H54 (cell line): Measurements from ENCODE around the gene ATP5F1B.
A peak's percentile ranks its signal among the peaks of the same experiment; 100 is the strongest.

ENCODE experiments used
- DNase-seq: peaks from one replicate; pipeline ENCODE4 v3.0.0; 2011; ENCODE audit warnings: low spot score, mixed read lengths; ENCODE audit not compliant: insufficient read length
- FAIRE-seq: peaks from 3 replicates; lab custom pipeline; 2011; peaks lifted over from hg19 to GRCh38; lab: Jason Lieb, UNC
- POLR2A ChIP-seq: IDR thresholded peaks from 2 replicates; pipeline ENCODE4 v1.6.1; 2011; ENCODE audit warnings: low read depth, mild to moderate bottlenecking, low read length

Gene ATP5F1B

DNA sequence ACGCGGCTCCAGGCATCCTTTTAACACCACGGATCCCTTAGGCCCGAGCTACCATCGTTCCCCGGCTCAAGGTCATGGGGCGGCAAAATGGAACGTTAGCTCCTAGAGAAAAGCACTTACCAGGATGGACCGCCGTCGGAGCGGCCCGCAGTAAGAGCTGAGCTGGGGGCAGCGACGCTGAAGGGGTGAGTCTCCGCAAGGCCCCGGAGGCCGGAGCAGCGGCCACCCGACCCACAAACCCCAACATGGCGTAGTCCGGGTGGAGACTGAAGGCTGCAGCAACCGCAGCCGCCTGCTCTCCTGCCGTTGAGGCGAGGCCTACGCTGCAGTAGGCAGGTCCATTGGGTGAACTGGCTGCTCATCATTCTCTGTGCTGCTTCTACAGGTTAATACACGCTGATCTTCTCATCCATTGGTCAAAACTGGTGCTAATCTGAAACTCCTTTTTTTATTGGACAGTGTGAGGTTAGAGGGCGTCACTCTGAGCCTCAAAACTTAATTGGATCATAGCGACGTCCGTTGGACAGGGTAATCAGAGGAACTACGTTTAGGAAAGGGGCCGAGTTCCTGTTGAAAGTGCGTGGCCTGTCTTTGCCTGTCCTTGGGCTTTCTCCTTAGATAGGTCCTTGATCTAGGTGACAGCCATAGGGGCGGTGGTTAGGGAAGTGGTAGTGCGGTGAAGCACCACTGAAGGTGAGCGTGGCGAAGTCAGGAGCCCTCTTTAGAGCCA is at the start of gene ATP5F1B:
Gene ATP5F1B, minus strand, starts transcription at position 268 of the 730 bp plus-strand sequence. Its CDS starts 21 bp downstream, at position 247.
- FAIRE-seq = peak; percentile 95
- peak; percentile 98 for TF ChIP-seq POLR2A
- DNase-seq = peak; percentile 95

DNA sequence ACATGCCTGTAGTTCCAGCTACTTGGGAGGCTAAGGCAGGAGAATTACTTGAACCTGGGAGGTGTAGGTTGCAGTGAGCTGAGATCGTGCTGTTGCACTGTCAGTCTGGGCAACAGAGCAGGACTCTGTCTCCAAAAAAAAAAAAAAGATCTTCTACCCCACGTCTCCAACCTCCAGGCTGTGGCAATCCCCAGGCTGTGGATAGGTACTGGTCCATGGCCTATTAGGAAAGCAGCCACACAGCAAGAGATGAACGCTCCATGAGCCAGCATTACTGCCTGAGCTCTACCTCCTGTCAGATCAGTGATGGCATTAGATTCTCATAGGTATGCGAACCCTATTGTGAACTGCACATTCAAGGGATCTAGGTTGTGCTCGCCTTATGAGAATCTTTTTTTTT is 48.4 kb upstream of the ATP5F1B start:
- TF ChIP-seq POLR2A = no peak
- no peak for DNase-seq
- no peak for FAIRE-seq

DNA sequence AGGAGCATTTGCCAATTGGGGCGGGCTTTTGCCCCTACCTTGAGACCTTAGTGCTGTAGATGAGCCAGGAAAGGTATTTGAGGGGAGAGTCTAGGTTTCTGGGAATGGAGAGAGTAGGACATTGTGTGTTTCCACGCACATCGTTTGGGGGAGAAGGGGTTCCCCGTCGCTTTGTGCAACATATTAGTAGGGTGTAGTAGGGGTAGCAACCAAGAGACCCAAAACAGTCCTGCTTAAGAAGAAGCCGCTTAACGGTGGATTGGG is 43.0 kb upstream of the ATP5F1B start:
- FAIRE-seq (no peak), DNase-seq (no peak)
- TF ChIP-seq POLR2A = no peak

DNA sequence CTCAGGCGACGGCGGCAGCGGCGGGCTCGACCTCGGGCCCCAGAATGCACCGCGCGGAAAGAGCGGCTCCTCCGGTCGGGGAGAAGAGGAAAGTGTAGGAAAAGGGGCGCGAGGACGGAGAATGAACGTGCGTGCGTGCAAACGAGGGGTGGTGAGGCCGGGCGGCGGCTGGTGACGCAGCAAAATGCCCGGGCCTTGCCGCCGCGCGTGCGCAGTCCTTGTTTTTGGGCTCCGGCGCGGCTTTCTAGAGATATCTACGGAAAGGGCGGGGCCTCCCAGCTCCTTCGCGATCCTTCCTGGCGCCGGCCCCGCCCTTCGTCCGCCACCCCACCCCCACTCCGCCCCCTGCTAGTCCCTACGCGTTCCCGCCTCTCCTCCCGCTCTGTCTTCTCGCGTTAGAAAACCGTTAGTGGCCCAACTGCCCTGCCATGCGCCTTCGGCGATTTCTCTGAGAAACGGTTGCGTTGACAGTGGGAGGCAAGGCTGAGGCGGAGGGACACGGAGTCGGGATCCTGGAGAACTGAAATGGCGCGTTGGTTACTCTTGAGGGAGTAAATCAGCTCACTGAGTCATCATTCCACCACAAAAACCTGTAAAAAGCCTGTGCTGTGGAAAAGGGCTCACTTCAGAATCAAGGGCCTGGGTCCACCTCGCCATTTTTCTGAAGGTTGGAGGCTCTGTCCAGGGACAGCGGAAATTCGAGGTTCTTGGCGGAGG is 42.5 kb upstream of the ATP5F1B start, which contains the start of gene PTGES3:
Gene PTGES3, minus strand, starts transcription at position 156 of the 717 bp plus-strand sequence. CDS start 285 bp downstream, outside the sequence.
- FAIRE-seq (peak; percentile 61), DNase-seq (peak; percentile 91)
- peak; percentile 83 for TF ChIP-seq POLR2A

DNA sequence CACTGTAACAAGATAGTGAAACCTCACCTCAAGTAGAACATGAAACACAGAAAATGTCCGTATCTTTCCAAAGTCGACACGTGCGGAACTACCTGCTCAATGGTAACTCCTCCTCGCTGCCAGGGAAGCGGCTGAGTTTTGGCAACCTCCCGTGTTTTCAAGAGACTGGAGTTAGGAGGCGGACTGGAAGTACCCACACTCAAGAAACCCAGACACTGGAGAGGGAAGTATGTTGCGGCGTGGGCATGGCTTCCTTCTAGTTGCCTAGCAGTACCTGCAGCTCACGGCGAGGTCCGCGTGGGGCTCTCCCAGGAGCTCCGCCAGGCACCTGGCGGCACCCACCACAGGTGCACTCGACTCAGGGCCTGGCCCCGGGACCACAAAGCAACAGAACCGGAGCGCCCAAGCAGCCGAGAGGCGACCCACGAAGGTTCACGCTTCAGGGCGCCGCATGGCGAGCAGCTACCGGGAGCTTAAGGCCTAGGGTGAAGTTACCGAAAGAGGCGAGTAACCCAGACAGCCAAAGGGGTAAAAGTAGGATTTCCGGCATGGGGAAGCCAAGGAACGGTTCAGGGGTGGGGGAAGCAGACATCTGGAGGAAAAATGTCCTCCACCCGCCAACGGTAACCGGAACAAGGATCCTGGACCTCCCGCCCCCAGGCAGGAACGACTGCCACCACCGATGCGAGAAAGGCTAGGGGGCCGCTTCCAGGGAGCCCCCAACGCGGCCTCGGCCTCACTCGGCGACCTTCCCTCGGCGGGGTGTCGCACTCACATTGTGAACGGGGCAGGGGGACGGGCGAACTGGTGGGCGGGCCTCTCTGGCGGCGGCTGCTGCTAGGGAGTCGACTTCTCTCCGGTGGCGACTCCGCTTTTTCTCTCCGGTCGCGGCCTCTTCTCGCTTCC is 41.7 kb upstream of the ATP5F1B start:
- DNase-seq (no peak), FAIRE-seq (no peak)
- TF ChIP-seq POLR2A = peak; percentile 13; the same call in 1 of the 2 replicates

DNA sequence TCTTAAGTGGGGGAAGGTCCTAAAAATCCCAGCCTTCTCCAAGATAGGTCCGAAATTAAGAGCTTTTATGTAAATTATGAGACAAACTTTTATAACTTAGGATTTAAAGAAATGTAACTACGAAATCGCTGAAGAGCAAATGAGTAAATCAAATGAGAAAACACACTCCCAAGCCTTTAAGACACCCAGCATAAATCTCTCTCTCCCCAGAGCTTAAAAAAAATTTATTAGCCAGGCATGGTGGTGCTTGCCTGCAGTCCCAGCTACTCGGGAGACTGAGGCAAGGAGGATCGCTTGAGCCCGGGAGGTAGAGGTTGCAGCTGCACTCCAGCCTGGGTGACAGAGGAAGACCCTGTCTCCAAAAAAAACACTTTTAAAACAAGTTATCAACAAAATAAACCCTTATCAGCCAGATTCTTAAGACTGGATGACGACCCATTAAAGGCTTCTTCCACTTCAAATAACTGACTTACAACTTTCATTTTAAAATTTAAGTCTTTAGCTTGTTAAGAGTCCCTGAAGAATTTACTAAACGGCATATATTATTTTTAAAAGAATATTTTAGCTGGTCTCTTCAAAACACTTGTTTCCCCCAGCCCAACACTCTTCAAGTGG is 39.1 kb upstream of the ATP5F1B start:
- no peak for TF ChIP-seq POLR2A
- FAIRE-seq (no peak), DNase-seq (no peak)

DNA sequence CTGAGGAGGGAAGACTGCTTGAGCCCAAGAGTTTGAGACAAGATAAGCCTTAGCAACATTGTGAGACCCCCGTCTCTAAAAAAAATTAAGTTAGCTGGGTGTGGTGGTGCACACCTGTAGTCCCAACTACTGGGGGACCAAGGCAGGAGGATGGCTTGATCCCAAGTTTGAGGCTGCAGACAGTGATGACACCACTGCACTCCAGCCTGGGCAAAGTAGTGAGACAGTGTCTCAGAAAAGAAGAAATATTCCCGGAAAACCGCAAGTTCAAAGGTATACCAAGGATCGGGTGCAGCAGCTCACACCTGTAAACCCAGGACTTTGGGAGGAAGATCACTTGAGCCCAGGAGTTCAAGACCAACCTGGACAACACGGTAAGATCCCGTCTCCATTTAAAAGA is 36.5 kb upstream of the ATP5F1B start:
- FAIRE-seq (no peak), DNase-seq (no peak)
- no peak for TF ChIP-seq POLR2A

DNA sequence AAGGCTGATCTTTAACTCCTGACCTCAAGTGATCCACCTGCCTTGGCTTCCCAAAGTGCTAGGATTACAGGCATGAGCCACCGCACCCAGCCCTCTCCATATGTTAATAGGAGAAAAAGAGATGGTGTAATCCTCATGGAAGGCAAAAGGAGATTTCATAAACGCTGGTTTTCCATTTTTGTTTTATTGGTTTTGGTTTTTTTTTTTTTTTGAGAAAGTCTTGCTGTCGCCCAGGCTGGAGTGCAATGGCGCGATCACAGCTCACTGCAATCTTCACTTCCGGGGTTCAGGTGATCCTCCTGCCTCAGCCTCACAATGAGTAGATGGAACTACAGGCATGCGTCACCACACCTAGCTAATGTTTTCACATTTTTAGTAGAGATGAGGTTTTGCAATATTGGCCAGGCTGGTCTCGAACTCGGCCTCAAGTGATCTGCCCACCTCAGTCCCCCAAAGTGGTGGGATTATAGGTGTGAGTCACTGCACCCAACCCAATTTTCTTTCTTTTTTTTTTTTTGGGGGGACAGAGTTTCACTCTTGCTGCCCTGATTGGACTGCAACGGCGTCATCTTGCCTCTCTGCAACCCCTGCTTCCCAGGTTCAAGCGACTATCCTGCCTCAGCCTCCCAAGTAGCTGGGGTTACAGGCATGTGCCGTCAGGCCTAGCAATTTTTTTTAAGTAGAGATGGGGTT is 34.2 kb upstream of the ATP5F1B start:
- TF ChIP-seq POLR2A = no peak
- DNase-seq (no peak), FAIRE-seq (no peak)

DNA sequence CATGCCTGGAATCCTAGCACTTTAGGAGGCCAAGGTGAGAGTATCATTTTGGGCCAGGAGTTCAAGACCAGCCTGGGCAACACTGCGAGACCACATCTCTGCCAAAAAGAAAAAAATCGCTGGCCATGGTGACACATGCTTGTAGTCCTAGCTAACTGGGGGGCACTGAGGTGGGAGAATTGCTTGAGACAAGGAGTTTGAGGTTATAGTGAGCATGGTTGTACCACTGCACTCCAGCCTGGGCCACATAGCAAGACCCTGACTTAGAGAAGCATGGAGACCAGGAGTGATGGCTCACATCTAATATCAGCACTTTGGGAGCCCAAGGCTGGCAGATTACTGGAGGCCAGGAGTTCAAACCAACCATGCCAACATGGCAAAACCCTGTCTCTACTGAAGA is 33.1 kb upstream of the ATP5F1B start:
- TF ChIP-seq POLR2A = no peak
- DNase-seq (no peak), FAIRE-seq (no peak)

DNA sequence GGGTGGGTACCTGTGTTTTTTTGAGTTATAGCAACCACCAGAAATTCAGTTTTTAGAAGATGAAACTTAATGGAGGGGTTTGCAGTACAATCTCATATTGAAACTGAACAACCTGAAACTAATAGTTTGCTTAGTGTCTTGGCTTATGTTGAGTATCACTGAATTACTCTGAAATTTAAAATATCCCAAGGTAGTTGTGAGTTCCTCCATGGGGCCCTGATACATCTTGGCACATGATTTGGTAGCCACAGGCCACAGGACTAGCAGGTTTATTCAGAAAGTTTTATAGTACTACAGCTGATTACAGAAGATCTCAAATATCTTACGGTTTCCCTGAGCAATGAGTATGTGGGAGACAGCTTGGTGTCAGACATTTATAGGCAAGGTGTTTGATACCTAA is 31.9 kb upstream of the ATP5F1B start:
- TF ChIP-seq POLR2A = no peak
- FAIRE-seq (no peak), DNase-seq (no peak)

DNA sequence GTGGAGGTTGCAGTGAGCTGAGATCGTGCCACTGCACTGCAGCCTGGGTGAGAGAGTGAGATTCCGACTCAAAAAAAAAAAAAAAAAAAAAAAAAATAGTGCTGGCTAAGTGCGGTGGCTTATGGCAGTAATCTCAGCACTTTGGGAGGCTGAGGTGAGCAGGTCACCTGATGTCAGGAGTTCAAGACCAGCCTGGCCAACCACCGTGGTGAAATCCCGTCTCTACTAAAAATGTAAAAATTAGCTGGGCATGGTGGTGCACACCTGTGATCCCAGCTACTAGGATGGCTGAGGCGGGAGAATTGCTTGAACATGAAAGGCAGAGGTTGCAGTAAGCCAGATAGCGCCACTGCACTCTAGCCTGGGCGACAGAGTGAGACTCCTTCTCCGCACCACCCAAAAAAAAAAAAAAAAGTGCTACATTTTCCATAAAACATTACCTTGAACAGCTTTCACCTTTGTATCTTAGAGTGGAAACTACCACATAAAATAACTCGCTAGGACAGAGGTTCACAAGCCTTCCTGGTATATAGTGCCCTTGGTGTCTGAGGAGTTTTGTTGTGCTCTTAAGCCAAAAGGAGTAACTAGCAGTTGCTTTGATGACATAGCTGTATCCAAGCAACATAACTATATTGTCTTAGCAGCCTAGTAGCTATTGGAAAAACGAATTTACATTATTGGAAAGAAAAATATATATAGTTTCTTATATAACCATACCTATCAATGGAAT is 31.2 kb upstream of the ATP5F1B start:
- TF ChIP-seq POLR2A = no peak
- FAIRE-seq (no peak), DNase-seq (no peak)

DNA sequence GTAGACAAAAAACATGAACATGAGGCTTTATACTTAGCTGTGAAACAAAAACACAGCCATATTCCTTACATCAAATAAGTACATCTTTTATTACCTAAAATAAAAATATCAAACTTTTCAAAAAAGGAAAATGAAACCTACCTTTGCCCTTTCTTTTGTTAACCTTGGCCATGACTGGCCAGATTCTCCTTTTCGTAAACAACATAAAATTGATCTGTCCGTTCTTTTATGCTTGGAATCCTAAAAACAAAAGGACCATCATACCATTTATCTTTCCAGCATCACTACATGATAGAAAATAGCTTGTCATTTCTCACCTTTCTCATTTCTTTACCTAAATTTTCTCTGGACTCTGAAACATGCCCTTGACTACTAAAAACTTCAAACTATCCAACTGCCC is 25.8 kb upstream of the ATP5F1B start:
- no peak for DNase-seq
- no peak for TF ChIP-seq POLR2A
- FAIRE-seq = no peak

DNA sequence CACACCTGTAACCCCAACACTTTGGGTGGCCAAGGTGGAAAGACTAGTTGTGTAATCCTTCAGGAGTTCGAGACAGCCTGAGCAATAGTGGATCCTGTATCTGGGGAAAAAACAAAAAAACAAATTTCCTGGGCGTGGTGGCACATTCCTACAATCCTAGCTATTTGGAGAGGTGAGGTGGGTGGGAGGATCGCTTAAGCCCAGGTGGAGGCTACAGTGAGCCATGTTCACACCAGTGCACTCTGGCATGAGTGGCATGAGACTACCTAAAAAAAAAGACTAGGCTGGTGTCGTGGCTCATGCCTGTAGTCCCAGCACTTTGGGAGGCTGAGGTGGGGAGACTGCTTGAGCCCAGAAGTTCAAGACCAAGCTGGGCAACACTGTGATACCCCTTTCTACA is 25.1 kb upstream of the ATP5F1B start:
- FAIRE-seq (no peak), DNase-seq (no peak)
- no peak for TF ChIP-seq POLR2A

DNA sequence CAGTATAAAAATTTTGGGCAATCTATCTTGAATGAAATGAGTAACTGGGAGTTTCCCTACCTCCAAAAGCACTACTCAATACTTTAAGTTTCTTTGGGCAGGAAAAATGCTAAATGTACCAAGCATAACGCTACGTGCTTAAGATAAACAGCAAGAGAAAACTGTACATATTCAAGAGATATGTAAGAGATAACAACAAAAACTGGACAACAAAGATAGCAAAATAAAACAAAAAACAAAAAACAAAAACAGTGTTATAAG is 22.3 kb upstream of the ATP5F1B start:
- DNase-seq (no peak), FAIRE-seq (peak; percentile 60)
- no peak for TF ChIP-seq POLR2A
